Spinal cord (tissue), 10 donors: Measurements from ENCODE around the gene TMSB15C. TPM values are rescaled to one million over a fixed set of nuclear protein-coding genes. Genes with fewer than 3 reads are reported as not detected.
A peak's percentile ranks its signal among the peaks of the same experiment; 100 is the strongest.
"Not testable (repeated sequence)": the region's sequence is repeated elsewhere in the genome, so short reads cannot be mapped to it uniquely, and the experiment has no call there.

Source experiments
- DNase-seq, 6 donors: peaks; one replicate each; pipeline versions ENCODE4 v3.0.0 to v3.0.0-alpha.2; 2013 to 2015; ENCODE audit warnings: low spot score in 6 of 6, low read depth in 4 of 6
- H3K27ac ChIP-seq: one replicate; pipeline ENCODE4 v1.5.1; 2013; ENCODE audit warnings: low read depth, low read length, control low read depth
- H3K27me3 ChIP-seq: one replicate; pipeline ENCODE4 v1.6.1; 2013; ENCODE audit warnings: low read length; ENCODE audit not compliant: control insufficient read depth, insufficient read depth
- H3K36me3 ChIP-seq: one replicate; pipeline ENCODE4 v1.6.1; 2013; ENCODE audit warnings: low read length; ENCODE audit not compliant: control insufficient read depth, insufficient read depth
- H3K4me1 ChIP-seq: one replicate; pipeline ENCODE4 v1.6.1; 2013; ENCODE audit warnings: low read length; ENCODE audit not compliant: control insufficient read depth, insufficient read depth
- H3K4me3 ChIP-seq: one replicate; pipeline ENCODE4 v1.5.1; 2013; ENCODE audit warnings: low read depth, low read length, control low read depth
- H3K9me3 ChIP-seq: one replicate; pipeline ENCODE4 v1.6.1; 2013; ENCODE audit warnings: low read length; ENCODE audit not compliant: control insufficient read depth, insufficient read depth
- WGBS: methylation state at CpG from one replicate; pipeline ENCODE4 v1.1.5; 2013; ENCODE audit warnings: missing lambda C conversion rate; ENCODE audit not compliant: insufficient coverage; 5-methylcytosine and 5-hydroxymethylcytosine counted together
- polyA plus RNA-seq, 2 donors: library from polyadenylated mRNA; unstranded; fragments of 120-200 nt; gene quantifications; one replicate each; pipeline ENCODE4 v1.2.1, GENCODE V29; 2013; ENCODE audit not compliant: insufficient read length in 2 of 2
- total RNA-seq, 2 donors: library from RNA; depleted of rRNA in 1 of 2; stranded (reverse); fragments of 120-200 nt in 1 of 2; fragments of >200 nt in 1 of 2; gene quantifications; one replicate each; pipeline versions ENCODE4 v1.2.3 to v1.2.4, GENCODE V29; 2013 to 2014
- donor health status: healthy.

Gene TMSB15C
- total and polyA plus RNA-seq, 4 donors: 12.8 to 22.4 (median 16.5) TPM

DNA sequence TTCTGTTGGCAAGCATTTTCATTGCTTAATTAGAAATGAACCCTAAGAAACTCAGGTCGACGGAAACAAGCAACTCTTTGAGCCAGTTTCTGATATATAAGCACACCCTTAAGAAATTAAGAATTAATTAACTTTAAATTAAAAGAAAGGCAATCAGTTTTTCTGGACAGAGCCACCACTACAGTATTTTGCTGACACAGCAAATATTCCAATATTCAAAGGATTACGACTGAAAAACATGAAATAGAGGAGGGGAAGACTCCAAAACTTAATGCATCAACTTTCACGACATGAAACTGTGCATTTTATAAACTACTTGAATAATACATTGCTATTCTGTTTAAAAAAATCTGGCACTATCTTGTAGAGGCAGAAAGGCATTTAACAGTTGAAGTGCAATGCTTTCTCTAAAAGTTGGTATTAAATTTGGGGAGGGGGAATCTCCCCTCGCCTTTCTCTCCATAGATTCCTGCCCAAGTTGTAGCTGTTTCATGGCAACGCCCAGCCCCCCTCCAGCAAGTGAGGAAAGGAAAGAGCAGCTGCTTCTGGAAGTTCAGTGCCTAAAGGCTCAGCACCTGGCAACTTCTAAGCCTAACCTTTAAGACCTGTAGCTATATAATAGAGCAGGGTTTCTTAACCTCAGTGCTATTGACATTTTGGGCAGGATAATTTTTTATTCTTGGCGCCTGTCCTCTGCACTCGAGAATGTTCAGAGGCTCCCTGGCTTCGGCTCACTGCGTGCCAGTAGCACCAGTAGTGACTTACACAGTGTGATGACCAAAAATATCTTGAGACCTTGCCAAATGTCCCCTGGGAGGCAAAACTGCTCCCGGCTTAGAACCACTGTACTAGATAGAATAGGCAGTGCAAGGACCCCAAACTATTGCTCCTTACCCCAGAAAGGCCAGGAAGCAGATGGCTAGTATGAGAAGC, 29.6 kb upstream of the TMSB15C start:
- H3K27ac ChIP-seq: peak overlapping the region; percentile 64
- H3K9me3 ChIP-seq: no peaks in the 10 kb centered on the region
- H3K4me1 ChIP-seq: peaks cover 17% of the 10 kb centered on the region
- 31% methylated on average over 4 of the region's 11 CpGs for WGBS
- H3K36me3 ChIP-seq: peaks cover 3% of the 10 kb centered on the region
- DNase-seq: peak in 2 of 6 donors; percentile 63 to 68
- H3K27me3 ChIP-seq: peaks cover 4% of the 10 kb centered on the region
- H3K4me3 ChIP-seq: no peak overlapping the region

DNA sequence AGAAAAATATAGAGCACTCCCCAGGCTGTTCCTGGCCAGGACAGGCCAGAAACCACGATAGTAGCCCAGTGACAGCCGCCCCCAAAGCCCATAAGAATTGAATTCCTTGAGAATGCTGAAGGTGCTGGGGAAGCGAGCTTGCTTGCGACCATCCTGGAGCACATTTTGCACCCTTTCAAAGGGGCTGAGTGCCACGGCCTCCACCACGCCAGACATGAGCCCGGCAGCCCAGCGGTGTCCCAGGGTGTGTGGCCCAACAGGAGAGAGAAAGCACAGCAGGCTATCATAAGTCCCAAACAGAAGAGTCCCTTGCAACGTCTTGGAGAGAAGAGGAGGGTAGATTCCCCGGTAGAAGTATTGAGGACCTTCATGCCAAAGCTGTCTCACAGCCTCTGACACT, 28.6 kb upstream of the TMSB15C start:
- DNase-seq: no peak
- Histone ChIP-seq H3K9me3 (no peaks in the 10 kb centered on the region), H3K27ac (peak overlapping the region; percentile 52), H3K4me3 (no peak overlapping the region), H3K36me3 (peaks cover 3% of the 10 kb centered on the region), H3K4me1 (peaks cover 17% of the 10 kb centered on the region), H3K27me3 (peaks cover 4% of the 10 kb centered on the region)
- 59% methylated on average over 10 of the region's 10 CpGs for WGBS

- H3K9me3 ChIP-seq: no peaks in the 10 kb centered on the region
- no peaks in the 10 kb centered on the region for H3K4me1 ChIP-seq
- DNase-seq: no peak
- no peaks in the 10 kb centered on the region for H3K36me3 ChIP-seq
- no peaks in the 10 kb centered on the region for H3K27me3 ChIP-seq
- H3K27ac ChIP-seq: no peak overlapping the region
- H3K4me3 ChIP-seq: no peak overlapping the region
Observed at GRCh38 chrX:104098919-104099318, 22.9 kb upstream of the TMSB15C start.

DNA sequence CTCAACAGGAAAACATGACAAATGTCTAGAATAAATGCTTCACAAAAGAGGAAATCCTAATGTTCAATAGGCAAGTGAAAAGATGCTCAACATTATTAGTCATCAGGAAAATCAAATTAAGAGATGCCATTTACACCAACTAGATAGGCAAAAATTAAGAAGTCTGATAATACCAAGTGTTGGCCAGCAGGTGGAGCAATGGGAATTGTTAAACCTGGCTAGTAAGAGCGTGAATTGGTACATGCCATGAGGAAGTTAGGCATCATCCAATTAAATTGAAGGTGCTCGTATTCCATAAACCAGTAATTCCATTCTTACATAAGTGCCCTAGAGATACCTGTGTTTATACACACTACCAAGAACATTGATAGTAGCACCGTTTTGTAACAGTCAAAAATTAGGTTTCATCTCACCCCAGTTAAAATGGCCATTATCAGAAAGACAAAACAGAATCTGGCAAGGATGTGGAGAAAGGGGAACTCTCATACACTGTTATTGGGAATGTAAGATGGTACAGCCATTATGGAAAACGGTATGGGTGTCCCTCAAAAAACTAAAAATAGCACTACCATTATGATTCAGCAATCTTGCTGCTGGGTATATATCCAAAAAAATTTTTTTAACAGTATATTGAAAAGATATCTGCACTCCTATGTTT, 22.2 kb upstream of the TMSB15C start:
- Histone ChIP-seq H3K27ac (no peak overlapping the region), H3K4me1 (no peaks in the 10 kb centered on the region), H3K4me3 (no peak overlapping the region), H3K9me3 (no peaks in the 10 kb centered on the region), H3K36me3 (no peaks in the 10 kb centered on the region), H3K27me3 (no peaks in the 10 kb centered on the region)
- peak in 3 of 6 donors; percentile 61 to 91 (median 75) for DNase-seq
- WGBS: 0% methylated on average over 1 of the region's 4 CpGs

- DNase-seq: no peak
- WGBS: 75% methylated on average over 6 of the region's 7 CpGs
- Histone ChIP-seq H3K36me3 (no peaks in the 10 kb centered on the region), H3K27me3 (peaks cover 6% of the 10 kb centered on the region), H3K4me1 (no peaks in the 10 kb centered on the region), H3K4me3 (no peak overlapping the region), H3K27ac (no peak overlapping the region), H3K9me3 (no peaks in the 10 kb centered on the region)
Observed at GRCh38 chrX:104085919-104086318, 9.9 kb upstream of the TMSB15C start.

DNA sequence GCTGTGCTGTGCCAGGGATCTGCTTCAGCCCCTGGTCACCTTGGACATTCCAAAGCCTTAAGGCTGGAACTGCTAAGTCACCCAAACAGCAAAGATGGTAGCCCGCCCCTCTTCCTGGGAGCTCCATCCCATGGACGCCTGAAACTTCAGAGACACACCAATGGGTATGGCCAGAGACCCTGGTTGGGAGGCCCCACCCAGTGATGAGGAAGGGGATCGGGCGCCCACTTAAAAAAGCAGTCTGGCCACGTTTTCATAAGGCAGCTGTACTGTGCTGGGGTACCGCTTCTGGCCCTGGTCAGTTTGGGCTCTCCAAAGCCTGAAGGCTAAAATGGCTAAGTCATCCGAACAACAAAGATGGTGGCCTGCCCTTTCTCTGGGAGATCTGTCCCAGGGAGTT, 9.4 kb upstream of the TMSB15C start:
- H3K4me3 ChIP-seq: no peak overlapping the region
- WGBS: 82% methylated on average over 7 of the region's 7 CpGs
- peaks cover 6% of the 10 kb centered on the region for H3K27me3 ChIP-seq
- no peak for DNase-seq
- no peaks in the 10 kb centered on the region for H3K4me1 ChIP-seq
- no peak overlapping the region for H3K27ac ChIP-seq
- no peaks in the 10 kb centered on the region for H3K36me3 ChIP-seq
- H3K9me3 ChIP-seq: no peaks in the 10 kb centered on the region

DNA sequence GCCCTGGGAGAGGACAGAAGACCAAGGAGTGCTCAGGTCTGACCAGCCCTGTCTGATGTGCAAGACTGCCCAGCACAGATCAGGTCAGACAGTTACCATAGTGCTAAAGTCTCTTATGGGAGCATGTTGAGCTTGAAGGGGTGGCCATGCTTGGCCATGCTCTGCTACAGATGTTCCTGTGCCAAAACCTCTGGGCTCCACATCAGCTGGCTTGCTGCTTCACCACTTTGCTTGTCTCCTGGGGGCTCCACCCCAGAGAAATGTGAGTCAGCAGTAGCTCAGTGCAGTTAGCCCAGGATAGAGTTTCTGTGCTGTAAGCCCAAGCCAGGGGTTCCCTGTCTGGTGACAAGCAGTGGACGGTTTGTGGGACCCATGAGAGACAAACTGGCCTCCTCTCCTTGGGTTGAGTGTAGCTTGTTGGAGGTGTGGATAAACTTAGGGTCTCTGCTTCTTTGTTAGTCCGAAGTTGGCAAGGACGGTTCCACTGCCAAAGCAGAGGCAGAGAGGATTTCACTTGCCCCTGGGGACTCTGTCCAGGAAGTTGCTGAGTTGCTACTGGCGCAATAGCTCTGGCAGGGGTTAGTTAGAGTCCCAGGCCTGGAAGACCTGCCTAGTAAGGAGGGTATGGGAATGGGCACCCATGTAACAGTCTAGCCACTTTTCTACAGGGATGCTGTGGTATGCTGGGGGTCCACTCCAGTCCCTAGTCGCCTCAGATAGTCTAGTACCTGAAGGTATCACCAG, 8.7 kb upstream of the TMSB15C start:
- no peaks in the 10 kb centered on the region for H3K9me3 ChIP-seq
- no peak for DNase-seq
- H3K4me3 ChIP-seq: no peak overlapping the region
- H3K27me3 ChIP-seq: peaks cover 6% of the 10 kb centered on the region
- no peak overlapping the region for H3K27ac ChIP-seq
- no peaks in the 10 kb centered on the region for H3K36me3 ChIP-seq
- WGBS: 67% methylated on average over 5 of the region's 5 CpGs
- H3K4me1 ChIP-seq: no peaks in the 10 kb centered on the region

- DNase-seq: no peak
- 50% methylated on average over 1 of the region's 4 CpGs for WGBS
- H3K27me3 ChIP-seq: peaks cover 3% of the 10 kb centered on the region
- H3K4me3 ChIP-seq: no peak overlapping the region
- H3K9me3 ChIP-seq: no peaks in the 10 kb centered on the region
- no peaks in the 10 kb centered on the region for H3K4me1 ChIP-seq
- no peaks in the 10 kb centered on the region for H3K36me3 ChIP-seq
- no peak overlapping the region for H3K27ac ChIP-seq
Observed at GRCh38 chrX:104084063-104084462, 8.0 kb upstream of the TMSB15C start.

GRCh38 chrX:104077854-104078253, 1.8 kb upstream of the TMSB15C start:
- no CpG with 5 or more reads among the region's 6 CpGs for WGBS
- H3K36me3 ChIP-seq, H3K4me3 ChIP-seq, H3K27ac ChIP-seq, H3K27me3 ChIP-seq, H3K4me1 ChIP-seq, H3K9me3 ChIP-seq, DNase-seq: not testable (repeated sequence)
